ENCODE measurements around the gene UQCRQ. TPM values are rescaled to one million over a fixed set of nuclear protein-coding genes. Genes with fewer than 3 reads are reported as not detected.
A peak's percentile ranks its signal among the peaks of the same experiment; 100 is the strongest.

Gene UQCRQ
- total and polyA plus RNA-seq, 2 of the 13 experiments (the other 11 are each of a cell fraction or from before 2014, with no cell fraction given): 257 to 575 TPM

GRCh38 chr5:132837868-132838267 lies 28.6 kb upstream of the UQCRQ start (continued):
- TF ChIP-seq ZHX2 (IDR thresholded peaks at IDR 0.05; ENCODE audit: low read depth) (peak; percentile 57; the same call in 1 of the 2 replicates), ZHX2 (CRISPR knock-in tag; IDR thresholded peaks at IDR 0.05; ENCODE audit: borderline replicate concordance) (no peak), ZNF530 (CRISPR knock-in tag; IDR thresholded peaks at IDR 0.05; ENCODE audit: low read depth) (no peak), HNF4A (CRISPR knock-in tag; IDR thresholded peaks at IDR 0.05) (no peak; the same call in 1 of the 2 replicates), ASH2L (IDR thresholded peaks at IDR 0.05; ENCODE audit: insufficient read length, low read depth, low read length) (no peak), REST (IDR thresholded peaks at IDR 0.05; ENCODE audit: borderline replicate concordance in 1 of 2, low read depth in 1 of 2, low read length in 2 of 2) (0 out of 4 replicates have a peak, but pooled peaks of 1 of the 2 experiments have one; percentile 3), ZNF350 (CRISPR knock-in tag; IDR thresholded peaks at IDR 0.05; ENCODE audit: borderline replicate concordance, low read depth) (no peak), TRIM24 (CRISPR knock-in tag; IDR thresholded peaks at IDR 0.05) (no peak), USF2 (IDR thresholded peaks at IDR 0.05; ENCODE audit: low read depth, low read length) (no peak), USF2 (CRISPR knock-in tag; IDR thresholded peaks at IDR 0.05; ENCODE audit: borderline replicate concordance) (no peak), IKZF5 (CRISPR knock-in tag; IDR thresholded peaks at IDR 0.05) (peak; percentile 91), ZNF264 (CRISPR knock-in tag; IDR thresholded peaks at IDR 0.05) (no peak), KDM4B (CRISPR knock-in tag; IDR thresholded peaks at IDR 0.05) (peak; percentile 59; the same call in 1 of the 2 replicates), REXO4 (CRISPR knock-in tag; IDR thresholded peaks at IDR 0.05; ENCODE audit: borderline replicate concordance) (no peak), RFX3 (CRISPR knock-in tag; IDR thresholded peaks at IDR 0.05) (no peak; the same call in 1 of the 2 replicates), MIER2 (CRISPR knock-in tag; IDR thresholded peaks at IDR 0.05) (no peak; the same call in 1 of the 2 replicates)
